NCI-H524 (cell line): Measurements from ENCODE around the gene HUWE1.
"Not testable (repeated sequence)": the region's sequence is repeated elsewhere in the genome, so short reads cannot be mapped to it uniquely, and the experiment has no call there.

Experiments used
- DNase-seq, 2 experiments: peaks; one replicate each; lab custom pipeline; 2025; lab: John Stamatoyannopoulos, UW

The HUWE1 gene

DNA sequence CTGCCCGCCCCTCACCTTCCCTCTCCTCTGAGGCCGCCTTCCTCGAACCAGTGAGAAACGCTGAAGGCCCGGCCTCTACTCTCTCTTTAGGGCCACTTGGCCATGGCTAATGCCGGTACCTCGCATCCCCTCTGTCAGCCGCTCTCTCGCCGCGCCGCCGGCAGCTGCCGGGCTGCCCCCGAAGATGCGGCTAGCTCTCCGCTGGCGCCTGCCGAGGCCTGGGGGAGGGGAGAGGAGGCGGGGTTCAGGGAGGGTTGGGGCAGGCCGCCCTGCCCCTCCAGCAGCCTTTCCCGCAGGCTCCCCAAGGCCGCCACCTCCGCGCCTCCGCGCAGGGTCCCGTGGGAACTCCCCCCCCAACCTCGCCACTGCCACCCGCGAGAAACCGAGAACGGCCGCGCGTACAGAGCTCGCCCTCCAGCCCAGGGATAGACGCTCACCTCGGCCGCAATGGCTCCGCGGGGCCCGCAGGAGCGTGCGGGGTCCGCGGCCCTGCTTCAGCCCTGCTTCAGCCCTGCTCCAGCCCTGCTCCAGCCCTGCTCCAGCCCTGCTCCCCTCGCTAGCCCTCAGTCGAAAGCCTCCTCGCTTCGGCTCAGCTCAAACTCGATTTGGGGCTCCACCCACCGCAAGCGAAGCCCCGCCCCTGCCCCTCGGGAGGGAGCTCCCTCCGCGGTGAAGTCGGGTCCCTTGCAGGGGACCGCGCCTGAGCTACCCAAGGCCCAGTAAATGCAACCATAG lies at the start of gene HUWE1:
Gene HUWE1, minus strand, starts transcription at position 569 of the 735 bp plus-strand sequence. CDS start 32,612 bp downstream, outside the sequence.
- DNase-seq, result peak; percentile 71 to 87

- no peak for DNase-seq
Observed at GRCh38 chrX:53732797-53733196, 46.3 kb upstream of the HUWE1 start.

GRCh38 chrX:53729751-53730150 lies 43.2 kb upstream of the HUWE1 start:
- no peak for DNase-seq

DNA sequence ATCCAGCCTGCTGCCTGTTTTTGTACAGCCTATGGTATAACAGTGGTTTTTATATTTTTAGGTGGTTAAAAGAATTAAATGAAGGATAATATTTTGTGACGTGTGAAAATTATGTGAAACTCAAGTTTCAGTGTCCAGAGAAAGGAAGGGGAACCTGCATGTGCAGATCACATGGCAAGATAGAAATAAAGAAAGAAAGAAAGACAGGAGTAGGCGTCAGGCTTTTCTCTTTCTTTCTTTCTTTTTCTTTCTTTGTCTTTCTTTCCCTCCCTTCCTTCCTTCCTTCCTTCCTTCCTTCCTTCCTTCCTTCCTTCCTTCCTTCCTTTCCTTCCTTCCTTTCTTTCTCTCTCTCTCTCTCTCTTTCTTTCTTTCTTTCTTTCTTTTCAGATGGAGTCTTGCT lies 42.0 kb upstream of the HUWE1 start:
- no peak for DNase-seq

DNA sequence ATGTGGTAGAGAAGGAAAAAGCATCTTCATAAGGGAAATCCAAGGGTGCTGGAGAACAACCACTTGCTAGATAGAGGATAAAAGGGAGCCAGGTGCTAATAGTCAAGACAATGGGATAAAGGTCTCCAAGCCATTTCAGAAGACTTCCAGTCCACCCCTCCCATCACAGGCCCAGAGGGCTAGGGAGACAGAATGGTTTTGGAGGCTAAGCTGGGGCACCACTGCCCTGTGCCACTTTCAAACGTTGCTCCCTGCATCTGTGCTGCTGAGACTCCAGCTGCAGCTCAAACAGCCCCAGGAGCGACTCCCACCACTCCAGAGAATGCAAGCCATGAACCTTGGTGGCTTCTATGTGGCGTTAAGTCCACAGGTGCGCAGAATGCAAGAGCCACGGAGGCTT lies 38.4 kb upstream of the HUWE1 start:
- DNase-seq, result no peak

- DNase-seq, result no peak
Observed at GRCh38 chrX:53723381-53723780, 36.9 kb upstream of the HUWE1 start.

- not testable (repeated sequence) for DNase-seq
Observed at GRCh38 chrX:53721610-53722009, 35.1 kb upstream of the HUWE1 start.

- not testable (repeated sequence) for DNase-seq
Observed at GRCh38 chrX:53719666-53720065, 33.1 kb upstream of the HUWE1 start.

DNA sequence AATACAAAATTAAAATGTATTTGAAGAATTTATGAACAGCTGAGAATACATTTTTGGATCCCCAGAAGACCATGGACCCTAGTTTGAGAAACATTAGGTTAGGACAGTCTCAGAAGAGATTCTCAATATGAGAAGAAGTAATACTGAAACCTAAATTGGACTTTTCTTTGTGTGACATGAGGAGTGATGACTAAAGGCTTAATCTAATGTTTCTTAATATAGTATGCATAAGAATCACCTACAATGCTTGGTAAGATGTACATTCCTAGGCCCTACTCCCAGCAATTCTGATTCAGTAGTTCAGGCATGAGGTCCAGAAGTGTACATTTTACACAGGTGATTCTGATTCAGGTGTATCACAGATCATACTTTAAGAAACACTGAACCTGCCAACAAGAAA lies 31.6 kb upstream of the HUWE1 start:
- no peak for DNase-seq

- no peak for DNase-seq
Observed at GRCh38 chrX:53717205-53717604, 30.7 kb upstream of the HUWE1 start.

DNA sequence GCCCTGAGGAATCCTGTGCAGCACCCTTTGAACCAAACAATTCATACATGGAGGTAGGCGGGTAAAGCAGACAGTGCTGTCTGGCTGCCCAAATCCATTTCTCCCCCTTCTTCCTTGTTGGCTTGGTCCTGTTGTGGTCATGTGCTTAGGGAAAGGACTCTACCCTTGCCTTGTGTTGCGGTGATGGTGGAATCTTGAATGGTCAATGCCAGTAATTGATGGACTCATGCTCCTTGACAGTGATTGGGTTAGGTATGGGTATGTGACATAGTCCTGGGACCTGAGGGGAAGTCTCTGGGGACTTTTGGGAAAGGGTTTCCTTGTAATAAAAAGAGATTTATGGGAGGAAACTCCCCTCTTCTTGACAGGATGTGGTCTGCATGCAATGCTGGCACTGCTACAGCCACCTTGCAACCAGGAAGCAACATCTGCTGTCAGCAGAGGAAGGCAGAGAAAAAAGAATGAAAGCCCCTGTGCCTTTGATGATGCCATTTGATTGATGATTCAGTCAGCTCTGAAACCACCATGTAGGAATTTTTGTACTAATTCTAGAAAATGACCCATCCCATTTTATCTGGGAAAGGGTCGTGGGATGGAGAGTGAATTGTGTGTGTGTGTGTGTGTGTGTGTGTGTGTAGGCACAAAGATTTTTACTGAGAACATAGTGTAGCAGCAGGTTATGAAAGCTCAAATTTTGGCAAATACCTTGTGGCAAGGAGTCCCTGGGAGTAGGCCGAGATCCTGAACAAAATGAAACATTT lies 30.0 kb upstream of the HUWE1 start:
- DNase-seq, result no peak

DNA sequence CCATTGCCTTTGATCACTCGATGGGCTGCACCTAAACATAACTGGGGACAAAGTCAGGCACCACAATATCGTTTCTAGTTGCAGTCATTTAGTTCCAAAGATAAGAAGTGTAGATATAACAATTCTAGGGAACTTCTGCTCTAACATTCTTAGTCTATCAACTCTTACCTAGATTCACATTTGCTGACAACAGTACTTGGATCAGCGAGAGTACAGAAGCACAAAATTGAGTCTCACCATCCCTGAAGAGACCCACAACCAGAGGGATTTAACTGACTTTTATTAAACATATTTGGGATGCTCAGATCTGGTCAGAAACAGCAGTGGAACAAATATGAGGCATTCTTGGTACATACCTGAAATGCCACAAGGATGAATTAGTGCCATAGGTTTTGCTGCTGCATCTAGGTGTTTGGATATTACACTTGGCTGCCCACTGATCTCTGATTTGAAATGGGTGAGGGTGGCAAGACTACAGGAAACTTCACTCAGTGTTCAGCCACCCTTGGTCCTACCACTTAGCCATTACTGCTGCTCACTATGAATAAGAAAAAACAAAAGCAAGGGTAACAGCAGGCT lies 28.9 kb upstream of the HUWE1 start:
- DNase-seq, result no peak

GRCh38 chrX:53714580-53715345 lies 28.2 kb upstream of the HUWE1 start:
- DNase-seq, result no peak

- no peak for DNase-seq
Observed at GRCh38 chrX:53713987-53714579, 27.6 kb upstream of the HUWE1 start.

DNA sequence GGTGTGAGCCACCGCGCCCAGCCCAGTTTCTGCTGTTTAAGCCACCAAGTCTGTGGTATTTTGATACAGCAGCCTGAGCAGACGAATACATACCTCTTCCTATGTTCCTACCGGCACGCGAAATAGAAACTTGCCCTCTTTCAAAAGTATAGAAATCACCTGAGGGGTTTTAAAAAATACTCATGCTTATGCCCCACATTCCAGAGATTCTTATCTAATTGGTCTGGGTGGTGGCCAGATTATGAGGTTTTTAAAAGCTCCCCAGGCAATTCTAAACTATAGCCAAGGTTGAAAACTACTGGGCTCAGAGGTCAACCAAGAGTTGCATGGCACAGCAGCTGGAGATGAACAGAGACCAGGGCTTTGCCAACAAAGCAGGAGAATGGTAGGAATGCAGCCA lies 24.9 kb upstream of the HUWE1 start:
- DNase-seq, result no peak

GRCh38 chrX:53704854-53705253 lies 18.3 kb upstream of the HUWE1 start:
- DNase-seq, result no peak

DNA sequence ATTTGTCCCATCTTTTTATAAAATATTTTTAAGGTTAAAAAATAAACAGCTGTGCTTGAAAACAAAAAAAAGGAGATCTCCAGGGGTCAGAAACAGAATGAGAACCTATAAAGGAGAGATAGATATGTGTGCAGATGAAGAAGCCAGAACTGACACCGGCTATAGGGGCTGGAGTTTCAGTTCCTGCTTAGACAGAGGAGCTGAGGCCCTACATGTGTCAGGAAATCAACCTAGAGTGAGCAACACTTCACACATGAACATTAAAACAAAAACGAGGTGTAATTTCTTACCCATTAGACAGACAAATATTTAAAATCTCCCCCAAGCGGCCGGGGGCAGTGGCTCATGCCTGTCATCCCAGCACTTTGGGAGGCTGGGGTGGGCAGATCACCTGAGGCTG lies 17.8 kb upstream of the HUWE1 start:
- no peak for DNase-seq

- DNase-seq, result peak; percentile 22 to 73
Observed at GRCh38 chrX:53695946-53696549, 9.5 kb upstream of the HUWE1 start.

DNA sequence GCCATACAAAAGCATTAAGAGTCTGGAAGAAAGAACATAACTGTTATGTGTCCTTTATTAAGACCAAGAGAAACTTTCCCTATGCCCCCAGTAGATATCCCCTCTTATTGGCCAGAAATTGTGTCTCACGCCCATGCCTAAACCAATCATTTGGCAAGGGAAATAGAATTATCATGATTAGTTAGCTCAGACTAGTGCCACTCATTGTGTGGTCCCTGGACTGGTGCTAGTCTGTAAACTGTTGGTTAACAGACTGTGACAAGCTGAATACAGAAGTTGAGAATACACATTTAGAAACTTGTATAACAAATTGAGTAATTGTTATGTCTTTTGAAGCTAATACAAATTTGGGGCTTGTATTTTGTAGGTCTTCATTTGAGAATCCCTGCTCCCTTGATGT lies 8.1 kb upstream of the HUWE1 start:
- no peak for DNase-seq

GRCh38 chrX:53688300-53688699 lies 1.8 kb upstream of the HUWE1 start:
- no peak for DNase-seq

GRCh38 chrX:53685711-53686110 lies 808 bp downstream of the HUWE1 start:
- peak in 1 of 2 experiments; percentile 33 for DNase-seq
